Activated CD4-positive, alpha-beta T cell treated with anti-CD3 and anti-CD28 coated beads, Interleukin-2, amount 50 U/mL, for 24 hours (primary cell): ENCODE data around the gene C5orf46.

ENCODE experiments used
- DNase-seq, 2 donors: peaks; one replicate each; pipeline ENCODE4 v3.0.0-alpha.2; 2020; ENCODE audit warnings: low read depth in 1 of 2, low spot score in 1 of 2

Gene C5orf46

GRCh38 chr5:147859962-147860640 is 46.2 kb downstream of the C5orf46 start:
- no peak for DNase-seq

GRCh38 chr5:147858565-147858964 is 47.8 kb downstream of the C5orf46 start:
- DNase-seq = no peak

GRCh38 chr5:147857302-147858129 is 48.8 kb downstream of the C5orf46 start:
- DNase-seq = peak in 1 of 2 donors; percentile 9

GRCh38 chr5:147856801-147857200 is 49.5 kb downstream of the C5orf46 start:
- no peak for DNase-seq

GRCh38 chr5:147855774-147856069 is 50.6 kb downstream of the C5orf46 start:
- DNase-seq = no peak

- DNase-seq = no peak
Measured at GRCh38 chr5:147854894-147855773, 51.2 kb downstream of the C5orf46 start.

- DNase-seq = no peak
Measured at GRCh38 chr5:147854331-147854730, 52.0 kb downstream of the C5orf46 start.

- DNase-seq = no peak
Measured at GRCh38 chr5:147853372-147853987, 52.9 kb downstream of the C5orf46 start.

GRCh38 chr5:147852365-147852764 is 54.0 kb downstream of the C5orf46 start:
- DNase-seq = no peak

GRCh38 chr5:147851578-147851977 is 54.8 kb downstream of the C5orf46 start:
- DNase-seq = no peak

GRCh38 chr5:147849226-147849625 is 57.1 kb downstream of the C5orf46 start:
- no peak for DNase-seq

GRCh38 chr5:147845618-147846017 is 60.7 kb downstream of the C5orf46 start:
- no peak for DNase-seq

GRCh38 chr5:147844846-147845245 is 61.5 kb downstream of the C5orf46 start:
- no peak for DNase-seq

- DNase-seq = no peak
Measured at GRCh38 chr5:147842869-147843268, 63.5 kb downstream of the C5orf46 start.
